ENCODE measurements around the gene FCHSD2. TPM values are rescaled to one million over a fixed set of nuclear protein-coding genes. Genes with fewer than 3 reads are reported as not detected.
A peak's percentile ranks its signal among the peaks of the same experiment; 100 is the strongest.

FCHSD2 gene
- total and polyA plus RNA-seq, 4 donors: 7.6 to 18.7 (median 9.9) TPM

DNA sequence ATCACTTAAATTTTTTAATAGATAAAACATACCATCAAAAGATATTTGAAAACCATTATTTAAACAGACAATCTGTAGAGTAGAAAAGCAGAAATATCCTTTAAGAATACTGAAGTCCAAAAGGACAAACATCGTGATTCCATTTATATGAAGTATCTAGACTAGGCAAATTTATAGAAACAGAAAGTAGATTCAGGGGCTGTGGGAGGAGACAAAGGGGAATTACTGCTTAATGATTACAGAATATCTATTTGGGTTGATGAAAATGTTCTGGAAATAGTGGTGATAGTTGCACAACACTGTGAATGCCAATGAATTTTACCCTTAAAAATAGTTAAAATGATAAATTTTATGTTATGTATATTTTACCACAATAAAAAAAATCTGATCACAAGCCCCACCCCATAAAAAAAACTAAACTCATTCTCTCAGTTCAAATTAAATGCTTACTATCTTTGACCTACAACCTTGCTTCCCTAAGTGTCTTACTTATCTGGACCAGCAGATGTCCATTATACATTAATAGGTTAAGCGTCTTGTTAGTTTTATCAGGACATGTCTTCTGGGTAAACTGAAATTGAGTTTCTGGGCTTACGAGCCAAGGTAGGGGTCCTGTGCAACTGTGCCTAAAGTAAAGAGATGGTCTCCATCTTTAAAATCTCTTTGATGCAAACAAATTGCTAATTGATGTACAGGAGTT lies 86.3 kb downstream of the FCHSD2 start:
- TF ChIP-seq, protein P1, sequence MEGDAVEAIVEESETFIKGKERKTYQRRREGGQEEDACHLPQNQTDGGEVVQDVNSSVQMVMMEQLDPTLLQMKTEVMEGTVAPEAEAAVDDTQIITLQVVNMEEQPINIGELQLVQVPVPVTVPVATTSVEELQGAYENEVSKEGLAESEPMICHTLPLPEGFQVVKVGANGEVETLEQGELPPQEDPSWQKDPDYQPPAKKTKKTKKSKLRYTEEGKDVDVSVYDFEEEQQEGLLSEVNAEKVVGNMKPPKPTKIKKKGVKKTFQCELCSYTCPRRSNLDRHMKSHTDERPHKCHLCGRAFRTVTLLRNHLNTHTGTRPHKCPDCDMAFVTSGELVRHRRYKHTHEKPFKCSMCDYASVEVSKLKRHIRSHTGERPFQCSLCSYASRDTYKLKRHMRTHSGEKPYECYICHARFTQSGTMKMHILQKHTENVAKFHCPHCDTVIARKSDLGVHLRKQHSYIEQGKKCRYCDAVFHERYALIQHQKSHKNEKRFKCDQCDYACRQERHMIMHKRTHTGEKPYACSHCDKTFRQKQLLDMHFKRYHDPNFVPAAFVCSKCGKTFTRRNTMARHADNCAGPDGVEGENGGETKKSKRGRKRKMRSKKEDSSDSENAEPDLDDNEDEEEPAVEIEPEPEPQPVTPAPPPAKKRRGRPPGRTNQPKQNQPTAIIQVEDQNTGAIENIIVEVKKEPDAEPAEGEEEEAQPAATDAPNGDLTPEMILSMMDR (IDR thresholded peaks at IDR 0.05; ENCODE audit: low read depth, low read length, missing input control): peak; percentile 12
- TF ChIP-seq JUND (IDR thresholded peaks at IDR 0.05): peak in 1 of 2 donors; percentile 15
- TF ChIP-seq, protein P2, sequence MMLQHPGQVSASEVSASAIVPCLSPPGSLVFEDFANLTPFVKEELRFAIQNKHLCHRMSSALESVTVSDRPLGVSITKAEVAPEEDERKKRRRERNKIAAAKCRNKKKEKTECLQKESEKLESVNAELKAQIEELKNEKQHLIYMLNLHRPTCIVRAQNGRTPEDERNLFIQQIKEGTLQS (IDR thresholded peaks at IDR 0.05): no peak
- TF ChIP-seq, protein P3, sequence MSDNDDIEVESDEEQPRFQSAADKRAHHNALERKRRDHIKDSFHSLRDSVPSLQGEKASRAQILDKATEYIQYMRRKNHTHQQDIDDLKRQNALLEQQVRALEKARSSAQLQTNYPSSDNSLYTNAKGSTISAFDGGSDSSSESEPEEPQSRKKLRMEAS (IDR thresholded peaks at IDR 0.05): peak; percentile 7
- TF ChIP-seq GABPA (IDR thresholded peaks at IDR 0.05 in 1 of 2, conservative IDR thresholded peaks at IDR 0.05 in 1 of 2): no peak
- peak; percentile 12 for TF ChIP-seq YY1 (IDR thresholded peaks at IDR 0.05)
- TF ChIP-seq FOXA2 (IDR thresholded peaks at IDR 0.05): no peak
- TF ChIP-seq, protein P4, sequence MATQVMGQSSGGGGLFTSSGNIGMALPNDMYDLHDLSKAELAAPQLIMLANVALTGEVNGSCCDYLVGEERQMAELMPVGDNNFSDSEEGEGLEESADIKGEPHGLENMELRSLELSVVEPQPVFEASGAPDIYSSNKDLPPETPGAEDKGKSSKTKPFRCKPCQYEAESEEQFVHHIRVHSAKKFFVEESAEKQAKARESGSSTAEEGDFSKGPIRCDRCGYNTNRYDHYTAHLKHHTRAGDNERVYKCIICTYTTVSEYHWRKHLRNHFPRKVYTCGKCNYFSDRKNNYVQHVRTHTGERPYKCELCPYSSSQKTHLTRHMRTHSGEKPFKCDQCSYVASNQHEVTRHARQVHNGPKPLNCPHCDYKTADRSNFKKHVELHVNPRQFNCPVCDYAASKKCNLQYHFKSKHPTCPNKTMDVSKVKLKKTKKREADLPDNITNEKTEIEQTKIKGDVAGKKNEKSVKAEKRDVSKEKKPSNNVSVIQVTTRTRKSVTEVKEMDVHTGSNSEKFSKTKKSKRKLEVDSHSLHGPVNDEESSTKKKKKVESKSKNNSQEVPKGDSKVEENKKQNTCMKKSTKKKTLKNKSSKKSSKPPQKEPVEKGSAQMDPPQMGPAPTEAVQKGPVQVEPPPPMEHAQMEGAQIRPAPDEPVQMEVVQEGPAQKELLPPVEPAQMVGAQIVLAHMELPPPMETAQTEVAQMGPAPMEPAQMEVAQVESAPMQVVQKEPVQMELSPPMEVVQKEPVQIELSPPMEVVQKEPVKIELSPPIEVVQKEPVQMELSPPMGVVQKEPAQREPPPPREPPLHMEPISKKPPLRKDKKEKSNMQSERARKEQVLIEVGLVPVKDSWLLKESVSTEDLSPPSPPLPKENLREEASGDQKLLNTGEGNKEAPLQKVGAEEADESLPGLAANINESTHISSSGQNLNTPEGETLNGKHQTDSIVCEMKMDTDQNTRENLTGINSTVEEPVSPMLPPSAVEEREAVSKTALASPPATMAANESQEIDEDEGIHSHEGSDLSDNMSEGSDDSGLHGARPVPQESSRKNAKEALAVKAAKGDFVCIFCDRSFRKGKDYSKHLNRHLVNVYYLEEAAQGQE (IDR thresholded peaks at IDR 0.05): peak; percentile 34
- TF ChIP-seq FOXA1 (IDR thresholded peaks at IDR 0.05): no peak
- no peak for TF ChIP-seq EGR1 (IDR thresholded peaks at IDR 0.05; ENCODE audit: low read depth in 2 of 2)
- TF ChIP-seq RAD21 (IDR thresholded peaks at IDR 0.05): peak in 1 of 2 donors; percentile 29
- TF ChIP-seq TAF1 (conservative IDR thresholded peaks at IDR 0.05): no peak
- TF ChIP-seq HNF4A (conservative IDR thresholded peaks at IDR 0.05): peak; percentile 47 to 61
- peak; percentile 53 for TF ChIP-seq SP1 (IDR thresholded peaks at IDR 0.05)
- TF ChIP-seq HNF4G (IDR thresholded peaks at IDR 0.05): no peak
- TF ChIP-seq RXRA (IDR thresholded peaks at IDR 0.05): peak in 1 of 2 donors; percentile 3
- peak; percentile 54 for TF ChIP-seq NR2F2 (IDR thresholded peaks at IDR 0.05)
- TF ChIP-seq, protein P5, sequence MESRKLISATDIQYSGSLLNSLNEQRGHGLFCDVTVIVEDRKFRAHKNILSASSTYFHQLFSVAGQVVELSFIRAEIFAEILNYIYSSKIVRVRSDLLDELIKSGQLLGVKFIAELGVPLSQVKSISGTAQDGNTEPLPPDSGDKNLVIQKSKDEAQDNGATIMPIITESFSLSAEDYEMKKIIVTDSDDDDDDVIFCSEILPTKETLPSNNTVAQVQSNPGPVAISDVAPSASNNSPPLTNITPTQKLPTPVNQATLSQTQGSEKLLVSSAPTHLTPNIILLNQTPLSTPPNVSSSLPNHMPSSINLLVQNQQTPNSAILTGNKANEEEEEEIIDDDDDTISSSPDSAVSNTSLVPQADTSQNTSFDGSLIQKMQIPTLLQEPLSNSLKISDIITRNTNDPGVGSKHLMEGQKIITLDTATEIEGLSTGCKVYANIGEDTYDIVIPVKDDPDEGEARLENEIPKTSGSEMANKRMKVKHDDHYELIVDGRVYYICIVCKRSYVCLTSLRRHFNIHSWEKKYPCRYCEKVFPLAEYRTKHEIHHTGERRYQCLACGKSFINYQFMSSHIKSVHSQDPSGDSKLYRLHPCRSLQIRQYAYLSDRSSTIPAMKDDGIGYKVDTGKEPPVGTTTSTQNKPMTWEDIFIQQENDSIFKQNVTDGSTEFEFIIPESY (IDR thresholded peaks at IDR 0.05): peak; percentile 15
- Histone ChIP-seq H3K9ac (ENCODE audit: low read depth in 1 of 2, low read length in 2 of 2) (no peak overlapping the region), H3K27ac (ENCODE audit: low read depth in 1 of 2, low read length in 2 of 2) (peak overlapping the region in 1 of 2 donors; percentile 47), H3K27me3 (ENCODE audit: control insufficient read depth in 4 of 4, insufficient read depth in 4 of 4, low read length in 3 of 4) (no peaks in the 10 kb centered on the region), H3K36me3 (ENCODE audit: control insufficient read depth in 4 of 4, insufficient read depth in 3 of 4, low read depth in 1 of 4, low read length in 3 of 4) (no peaks in the 10 kb centered on the region), H3K9me3 (ENCODE audit: control insufficient read depth in 4 of 4, low read length in 3 of 4) (no peaks in the 10 kb centered on the region), H3K4me1 (ENCODE audit: control insufficient read depth in 4 of 4, insufficient read depth in 4 of 4, low read length in 3 of 4) (peaks cover 3 to 8% (median 4%) of the 10 kb centered on the region in 4 donors), H3K4me3 (ENCODE audit: low read depth in 1 of 3, low read length in 3 of 3) (no peak overlapping the region)
- DNase-seq (ENCODE audit: low spot score): no peak
- WGBS: 23% methylated on average over 3 of the region's 3 CpGs

Measured in liver (tissue), 9 donors.